Measurements from ENCODE around the gene SUMF1.

GRCh38 chr3:4409415-4409814 is 57.7 kb downstream of the SUMF1 start:
- TF ChIP-seq CTCF (IDR thresholded peaks at IDR 0.05 in 2 of 3, conservative IDR thresholded peaks at IDR 0.05 in 1 of 3; ENCODE audit: borderline replicate concordance in 1 of 3, insufficient read depth in 1 of 3, low read depth in 2 of 3, low read length in 2 of 3) = no peak
- TF ChIP-seq REST (IDR thresholded peaks at IDR 0.05; ENCODE audit: low read depth) = no peak
- TF ChIP-seq ZNF274 (IDR thresholded peaks at IDR 0.05; ENCODE audit: low read depth, low read length) = no peak
- no peak for TF ChIP-seq YY1 (IDR thresholded peaks at IDR 0.05; ENCODE audit: extremely low read depth, insufficient replicate concordance, low read depth, low read length)
- no peak for TF ChIP-seq FOSL1 (IDR thresholded peaks at IDR 0.05; ENCODE audit: low read depth)
- no peak for TF ChIP-seq ATF3 (IDR thresholded peaks at IDR 0.05)
- TF ChIP-seq POLR2A (IDR thresholded peaks at IDR 0.05; ENCODE audit: borderline replicate concordance, extremely low read depth, insufficient read depth, insufficient read length) = no peak
- TF ChIP-seq MAX (IDR thresholded peaks at IDR 0.05) = no peak
- no peak for TF ChIP-seq TCF7L2 (IDR thresholded peaks at IDR 0.05; ENCODE audit: borderline replicate concordance, extremely low read depth, insufficient read depth, insufficient read length)
- no peak for TF ChIP-seq EZH2 (IDR thresholded peaks at IDR 0.05)
- no peak for TF ChIP-seq ZBTB33 (IDR thresholded peaks at IDR 0.05; ENCODE audit: extremely low read depth, insufficient replicate concordance, low read length)
- TF ChIP-seq POLR2AphosphoS5 (IDR thresholded peaks at IDR 0.05; ENCODE audit: low read depth, low read length) = no peak
- TF ChIP-seq ELF1 (IDR thresholded peaks at IDR 0.05; ENCODE audit: borderline replicate concordance, low read depth) = no peak
